Endodermal cell (in vitro differentiated cells): Measurements from ENCODE around the gene AMN1. TPM values are rescaled to one million over a fixed set of nuclear protein-coding genes. Genes with fewer than 3 reads are reported as not detected.
"Not testable (repeated sequence)": the region's sequence is repeated elsewhere in the genome, so short reads cannot be mapped to it uniquely, and the experiment has no call there.

Experiments
- DNase-seq: peaks from one replicate; pipeline ENCODE4 v3.0.0-alpha.2; 2017
- H3K27ac ChIP-seq: 2 replicates; pipeline ENCODE4 v1.5.1; 2013; ENCODE audit warnings: mild to moderate bottlenecking, low read depth, low read length, moderate library complexity
- H3K27me3 ChIP-seq: 2 replicates; pipeline ENCODE4 v1.6.1; 2013; ENCODE audit warnings: mild to moderate bottlenecking, low read length, moderate library complexity; ENCODE audit not compliant: insufficient read depth, control insufficient read depth, poor library complexity, severe bottlenecking
- H3K36me3 ChIP-seq: 2 replicates; pipeline ENCODE4 v1.7.0; 2013; ENCODE audit warnings: mild to moderate bottlenecking, low read length, moderate library complexity; ENCODE audit not compliant: control insufficient read depth, insufficient read depth
- H3K4me1 ChIP-seq: one replicate; pipeline ENCODE4 v1.7.0; 2013; ENCODE audit warnings: low read length; ENCODE audit not compliant: control insufficient read depth, insufficient read depth
- H3K4me3 ChIP-seq: 2 replicates; pipeline ENCODE4 v1.5.1; 2013; ENCODE audit warnings: mild to moderate bottlenecking, low read length, moderate library complexity
- H3K9ac ChIP-seq: 2 replicates; pipeline ENCODE4 v1.6.1; 2013; ENCODE audit warnings: mild to moderate bottlenecking, low read length, moderate library complexity; ENCODE audit not compliant: poor library complexity, severe bottlenecking; ENCODE audit errors: extremely low read depth
- H3K9me3 ChIP-seq: 2 replicates; pipeline ENCODE4 v1.6.1; 2013; ENCODE audit warnings: mild to moderate bottlenecking, low read length, moderate library complexity; ENCODE audit not compliant: control insufficient read depth
- H3K27ac Mint-ChIP-seq: 2 replicates; pipeline ENCODE4 v1.8.0; 2020; ENCODE audit warnings: mixed read lengths
- H3K27me3 Mint-ChIP-seq: 2 replicates; pipeline ENCODE4 v1.8.0; 2021; ENCODE audit warnings: mild to moderate bottlenecking, mixed read lengths; ENCODE audit not compliant: insufficient read depth
- H3K36me3 Mint-ChIP-seq: 2 replicates; pipeline ENCODE4 v1.8.0; 2020; ENCODE audit warnings: low read depth, mixed read lengths
- H3K4me1 Mint-ChIP-seq: 2 replicates; pipeline ENCODE4 v1.8.0; 2020; ENCODE audit warnings: mixed read lengths
- H3K4me3 Mint-ChIP-seq: 2 replicates; pipeline ENCODE4 v1.8.0; 2020; ENCODE audit warnings: mild to moderate bottlenecking, moderate library complexity, mixed read lengths
- H3K9me3 Mint-ChIP-seq: 2 replicates; pipeline ENCODE4 v1.8.0; 2020; ENCODE audit warnings: mild to moderate bottlenecking, mixed read lengths
- CTCF ChIP-seq: fragments of 200-600 bp; sonication (generic); conservative IDR thresholded peaks from 2 replicates; pipeline ENCODE4 v1.5.0; 2021; ENCODE audit warnings: antibody characterized with exemption, mild to moderate bottlenecking
- WGBS, 2 experiments: methylation state at CpG; one replicate each; pipeline versions ENCODE4 v1.1.5 to v1.1.7; 2013; ENCODE audit warnings: missing lambda C conversion rate in 2 of 2, mixed read lengths in 1 of 2; ENCODE audit not compliant: insufficient coverage in 1 of 2, insufficient read length in 1 of 2; 5-methylcytosine and 5-hydroxymethylcytosine counted together
- total RNA-seq, 2 donors: library from RNA; stranded (reverse); fragmentation: NEBNext Ultra II Directional in 1 of 2; extraction: Animal tissue kit (Norgen Biotek cat#: 25700) in 1 of 2; gene quantifications; 2 replicates in 1 of 2; 3 replicates in 1 of 2; pipeline ENCODE4 v1.2.1, GENCODE V29; 2021

The AMN1 gene
- total RNA-seq, 2 donors from 2014 or later, result 12.5 to 15.2 TPM

GRCh38 chr12:31702047-31702446, 26.8 kb downstream of the AMN1 start:
- Mint-ChIP-seq H3K36me3 (peaks cover 28% of the 10 kb centered on the region), H3K4me1 (peaks cover 2% of the 10 kb centered on the region), H3K27me3 (no peaks in the 10 kb centered on the region), H3K4me3 (no peak overlapping the region), H3K27ac (no peak overlapping the region), H3K9me3 (peaks cover 10% of the 10 kb centered on the region)
- DNase-seq, result peak; percentile 69
- no peak overlapping the region for H3K4me3 ChIP-seq
- no peak overlapping the region for H3K27ac ChIP-seq
- no peaks in the 10 kb centered on the region for H3K4me1 ChIP-seq
- H3K9ac ChIP-seq, result no peak overlapping the region
- TF ChIP-seq CTCF, result peak; percentile 81
- H3K36me3 ChIP-seq, result peaks cover 6% of the 10 kb centered on the region
- H3K9me3 ChIP-seq, result peaks cover under 1% of the 10 kb centered on the region
- no peaks in the 10 kb centered on the region for H3K27me3 ChIP-seq

- WGBS, 2 experiments, result 60 to 95% methylated on average over 1 to 3 of the region's 3 CpGs
- not testable (repeated sequence) for H3K9ac ChIP-seq, DNase-seq, H3K9me3 ChIP-seq, H3K27ac Mint-ChIP-seq, H3K4me3 ChIP-seq, H3K27me3 ChIP-seq, H3K4me3 Mint-ChIP-seq, H3K27ac ChIP-seq, H3K27me3 Mint-ChIP-seq, H3K4me1 ChIP-seq, H3K36me3 ChIP-seq, H3K4me1 Mint-ChIP-seq
- Mint-ChIP-seq H3K36me3 (peaks cover 60% of the 10 kb centered on the region), H3K9me3 (peaks cover 32% of the 10 kb centered on the region)
These were observed 38.9 kb downstream of the AMN1 start for GRCh38 chr12:31689921-31690320.

- H3K4me3 Mint-ChIP-seq, result no peak overlapping the region
- peaks cover 4% of the 10 kb centered on the region for H3K36me3 ChIP-seq
- H3K4me1 Mint-ChIP-seq, result peaks cover 8% of the 10 kb centered on the region
- no peak overlapping the region for H3K4me3 ChIP-seq
- no peak for TF ChIP-seq CTCF
- H3K27ac ChIP-seq, result no peak overlapping the region
- no peaks in the 10 kb centered on the region for H3K27me3 Mint-ChIP-seq
- no peaks in the 10 kb centered on the region for H3K27me3 ChIP-seq
- DNase-seq, result no peak
- H3K9me3 ChIP-seq, result peaks cover 22% of the 10 kb centered on the region
- no peaks in the 10 kb centered on the region for H3K4me1 ChIP-seq
- WGBS, 2 experiments, result 94 to 100% methylated on average over 2 to 3 of the region's 3 CpGs
- peaks cover 71% of the 10 kb centered on the region for H3K36me3 Mint-ChIP-seq
- H3K27ac Mint-ChIP-seq, result no peak overlapping the region
- no peak overlapping the region for H3K9ac ChIP-seq
- H3K9me3 Mint-ChIP-seq, result peaks cover 49% of the 10 kb centered on the region
These were observed 41.7 kb downstream of the AMN1 start for GRCh38 chr12:31687101-31687527.

- H3K4me1 ChIP-seq, result no peaks in the 10 kb centered on the region
- Mint-ChIP-seq H3K4me1 (peaks cover 9% of the 10 kb centered on the region), H3K27me3 (no peaks in the 10 kb centered on the region), H3K4me3 (no peak overlapping the region), H3K36me3 (peaks cover 71% of the 10 kb centered on the region), H3K27ac (no peak overlapping the region), H3K9me3 (peaks cover 48% of the 10 kb centered on the region)
- H3K27ac ChIP-seq, result no peak overlapping the region
- no peaks in the 10 kb centered on the region for H3K27me3 ChIP-seq
- H3K36me3 ChIP-seq, result peaks cover 4% of the 10 kb centered on the region
- peaks cover 22% of the 10 kb centered on the region for H3K9me3 ChIP-seq
- DNase-seq, result no peak
- no peak for TF ChIP-seq CTCF
- H3K9ac ChIP-seq, result no peak overlapping the region
- WGBS, 2 experiments, result 77 to 100% methylated on average over 1 to 2 of the region's 3 CpGs
- no peak overlapping the region for H3K4me3 ChIP-seq
These were observed 43.0 kb downstream of the AMN1 start for GRCh38 chr12:31685801-31686200.
